Uterus (tissue), 4 donors: Measurements from ENCODE around the gene IFIT2. TPM values are rescaled to one million over a fixed set of nuclear protein-coding genes. Genes with fewer than 3 reads are reported as not detected.

Source experiments
- DNase-seq, 2 donors: peaks; one replicate each; pipeline ENCODE4 v3.0.0-alpha.2; 2019 to 2020
- H3K27ac ChIP-seq, 2 donors: fragments of 200-600 bp; sonication (generic); 1 replicate in 1 of 2; 2 replicates in 1 of 2; pipeline ENCODE4 v1.5.1; 2016 to 2018
- H3K27me3 ChIP-seq, 2 donors: fragments of 200-600 bp; sonication (generic); one replicate each; pipeline ENCODE4 v1.5.1; 2018 to 2019; ENCODE audit warnings: control low read depth in 1 of 2
- H3K36me3 ChIP-seq, 2 donors: fragments of 200-600 bp; sonication (generic); one replicate each; pipeline ENCODE4 v1.5.1; 2019; ENCODE audit warnings: control low read depth in 1 of 2
- H3K4me1 ChIP-seq, 2 donors: fragments of 200-600 bp; sonication (generic); one replicate each; pipeline ENCODE4 v1.5.1; 2018 to 2019; ENCODE audit warnings: control low read depth in 1 of 2
- H3K4me3 ChIP-seq, 2 donors: fragments of 200-600 bp; sonication (generic); 1 replicate in 1 of 2; 2 replicates in 1 of 2; pipeline ENCODE4 v1.5.1; 2018 to 2019; ENCODE audit warnings: mild to moderate bottlenecking in 1 of 2
- H3K9me3 ChIP-seq, 2 donors: fragments of 200-600 bp; sonication (generic); one replicate each; pipeline ENCODE4 v1.5.1; 2019; ENCODE audit warnings: control low read depth in 1 of 2
- POLR2A ChIP-seq, 2 donors: fragments of 450-650 bp; IDR thresholded peaks; one replicate each; pipeline ENCODE4 v1.6.1; 2016; ENCODE audit warnings: antibody characterized with exemption in 2 of 2, mild to moderate bottlenecking in 1 of 2, moderate library complexity in 1 of 2
- intact Hi-C: fragments of 100-400 bp; cut with DNase I; formaldehyde crosslinking; loops from one replicate; pipeline ENCODE4 v1.15.1; 2023; ENCODE audit warnings: low total_unique reads
- total RNA-seq, 4 donors: library from RNA; depleted of rRNA in 3 of 4; stranded (reverse); fragments of >200 nt in 3 of 4; gene quantifications; one replicate each; pipeline versions ENCODE4 v1.1.0 to v1.2.4, GENCODE V29; 2014 to 2023
- TF ChIP-seq, protein P1 (sequence below), 4 experiments: fragments of 200-600 bp in 2 of 4; fragments of 450-650 bp in 2 of 4; sonication (generic) in 2 of 4; IDR thresholded peaks; one replicate each; pipeline ENCODE4 v1.5.1; 2016 to 2019; ENCODE audit warnings: antibody characterized with exemption in 4 of 4, mild to moderate bottlenecking in 2 of 4, moderate library complexity in 1 of 4
- donor health status: DM: yes; HTN: yes; CAD: no.

The IFIT2 gene
- total RNA-seq, 4 donors from 2014 or later, result 1.5 to 17.7 (median 6.1) TPM

DNA sequence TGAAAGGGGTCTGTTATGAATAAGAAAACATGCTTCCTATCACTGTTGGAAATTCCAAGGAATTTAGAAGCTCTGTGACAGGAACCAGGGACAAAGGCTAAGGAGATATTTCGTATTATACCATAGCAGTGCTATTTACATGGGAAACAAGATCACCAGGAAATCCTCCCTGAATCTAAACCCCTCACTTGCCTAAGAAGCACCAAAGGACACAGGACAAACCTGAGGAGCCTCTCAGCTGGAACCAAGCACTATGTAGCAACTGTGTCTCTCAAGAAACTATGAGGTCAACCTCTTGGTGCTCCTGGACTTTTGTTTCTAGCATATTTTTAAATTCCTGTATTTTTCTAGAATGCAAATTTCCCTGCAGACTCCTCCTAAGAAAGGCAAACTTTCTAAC is 55.2 kb downstream of the IFIT2 start:
- intact Hi-C loops, result no loop called here
- H3K36me3 ChIP-seq, result no peaks in the 10 kb centered on the region
- H3K4me1 ChIP-seq, result peaks cover 0 to 3% of the 10 kb centered on the region in 2 donors
- DNase-seq, result no peak
- H3K27me3 ChIP-seq, result no peaks in the 10 kb centered on the region
- H3K9me3 ChIP-seq, result no peaks in the 10 kb centered on the region
- no peak for TF ChIP-seq POLR2A (IDR thresholded peaks at IDR 0.05)
- TF ChIP-seq, protein P1, sequence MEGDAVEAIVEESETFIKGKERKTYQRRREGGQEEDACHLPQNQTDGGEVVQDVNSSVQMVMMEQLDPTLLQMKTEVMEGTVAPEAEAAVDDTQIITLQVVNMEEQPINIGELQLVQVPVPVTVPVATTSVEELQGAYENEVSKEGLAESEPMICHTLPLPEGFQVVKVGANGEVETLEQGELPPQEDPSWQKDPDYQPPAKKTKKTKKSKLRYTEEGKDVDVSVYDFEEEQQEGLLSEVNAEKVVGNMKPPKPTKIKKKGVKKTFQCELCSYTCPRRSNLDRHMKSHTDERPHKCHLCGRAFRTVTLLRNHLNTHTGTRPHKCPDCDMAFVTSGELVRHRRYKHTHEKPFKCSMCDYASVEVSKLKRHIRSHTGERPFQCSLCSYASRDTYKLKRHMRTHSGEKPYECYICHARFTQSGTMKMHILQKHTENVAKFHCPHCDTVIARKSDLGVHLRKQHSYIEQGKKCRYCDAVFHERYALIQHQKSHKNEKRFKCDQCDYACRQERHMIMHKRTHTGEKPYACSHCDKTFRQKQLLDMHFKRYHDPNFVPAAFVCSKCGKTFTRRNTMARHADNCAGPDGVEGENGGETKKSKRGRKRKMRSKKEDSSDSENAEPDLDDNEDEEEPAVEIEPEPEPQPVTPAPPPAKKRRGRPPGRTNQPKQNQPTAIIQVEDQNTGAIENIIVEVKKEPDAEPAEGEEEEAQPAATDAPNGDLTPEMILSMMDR (IDR thresholded peaks at IDR 0.05), result no peak
- no peak overlapping the region for H3K4me3 ChIP-seq
- H3K27ac ChIP-seq, result no peak overlapping the region

DNA sequence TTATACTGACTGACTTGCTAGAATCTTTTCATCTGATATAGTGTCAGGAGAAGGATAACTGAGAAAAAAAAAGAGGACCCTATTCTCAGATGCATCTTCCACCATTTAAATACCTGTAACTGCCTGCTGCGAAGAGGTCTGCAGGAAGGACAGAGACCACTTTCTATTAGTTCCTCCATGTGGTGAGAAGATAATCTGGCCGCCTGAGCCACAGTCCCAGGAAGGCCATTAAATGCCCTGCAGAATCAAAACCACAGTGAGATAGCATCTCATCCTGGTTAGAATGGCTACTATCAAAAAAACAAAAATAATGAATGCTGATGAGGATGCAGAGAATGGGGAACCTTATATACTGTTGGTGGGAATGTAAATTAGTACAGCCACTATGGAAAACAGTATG is 56.1 kb downstream of the IFIT2 start:
- Histone ChIP-seq H3K4me1 (no peaks in the 10 kb centered on the region), H3K9me3 (no peaks in the 10 kb centered on the region), H3K27ac (no peak overlapping the region), H3K4me3 (no peak overlapping the region), H3K27me3 (no peaks in the 10 kb centered on the region), H3K36me3 (no peaks in the 10 kb centered on the region)
- TF ChIP-seq, protein P1 (IDR thresholded peaks at IDR 0.05), result no peak
- no peak for TF ChIP-seq POLR2A (IDR thresholded peaks at IDR 0.05)
- DNase-seq, result no peak
- intact Hi-C loops, result no loop called here

Other genes starting within 250 kb of the IFIT2 start
- gene CH25H, start 94.7 kb upstream of the IFIT2 start, total RNA-seq, result under 1 TPM in 2 of 4 donors, not detected in 2; 0.24 to 0.48 TPM
- 10 to 100 TPM; 40.0 to 63.1 (median 46.9) TPM for gene LIPA, start 50.3 kb upstream of the IFIT2 start, total RNA-seq
- 10 to 100 TPM in 2 of 4 donors, 1 to 10 TPM in 2; 6.9 to 25.3 (median 15.6) TPM for gene IFIT3, start 26.0 kb downstream of the IFIT2 start, total RNA-seq
- 1 to 10 TPM in 1 of 4 donors, not detected in 3; 1.1 TPM for gene IFIT1B, start 76.0 kb downstream of the IFIT2 start, total RNA-seq
- 10 to 100 TPM; 13.5 to 27.4 (median 19.7) TPM for gene IFIT1, start 90.6 kb downstream of the IFIT2 start, total RNA-seq
- 10 to 100 TPM in 3 of 4 donors, 1 to 10 TPM in 1; 7.7 to 38.2 (median 29.4) TPM for gene IFIT5, start 112.5 kb downstream of the IFIT2 start, total RNA-seq
- gene SLC16A12, start 233.5 kb downstream of the IFIT2 start, total RNA-seq, result 1 to 10 TPM in 1 of 4 donors, under 1 TPM in 3; 0.26 to 7.4 (median 0.51) TPM